B cell (primary cell): ENCODE results near the gene NR4A2.

Experiments
- CTCF ChIP-seq: fragments of 200-600 bp; IDR thresholded peaks from one replicate; pipeline ENCODE4 v1.8.0; 2022; ENCODE audit warnings: antibody characterized with exemption, mild to moderate bottlenecking
- EZH2 ChIP-seq: IDR thresholded peaks from 2 replicates; pipeline ENCODE4 v1.6.1; 2012; ENCODE audit warnings: borderline replicate concordance, low read depth, mild to moderate bottlenecking, moderate library complexity, low read length; ENCODE audit not compliant: insufficient read depth, poor library complexity, severe bottlenecking

DNA sequence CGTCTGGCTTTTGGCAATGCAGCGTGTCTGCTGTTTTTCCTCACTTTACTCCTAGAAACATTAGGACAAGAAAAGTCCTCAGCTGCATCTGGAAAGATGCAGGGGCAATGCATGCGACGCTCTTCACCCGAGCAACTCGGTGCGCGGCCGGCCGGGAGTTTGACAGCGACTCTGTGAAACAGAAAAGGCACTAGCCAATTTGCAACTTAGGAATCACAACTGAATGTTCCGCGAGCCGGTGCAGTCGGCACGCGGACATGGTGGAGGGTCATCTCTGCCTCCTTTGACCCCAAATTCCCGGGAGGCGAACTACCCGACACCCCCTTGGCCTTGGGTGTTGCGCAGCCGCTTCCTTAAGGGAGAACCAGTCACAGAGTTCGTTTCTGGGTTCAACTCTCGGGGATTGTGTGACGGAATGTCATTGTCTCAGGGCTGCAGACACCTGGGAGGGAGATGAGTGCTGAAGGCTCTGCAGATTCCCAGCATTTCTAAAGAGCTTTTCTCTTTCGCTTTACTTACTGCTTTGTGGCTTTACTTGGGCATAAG is 9.8 kb downstream of the NR4A2 start:
- TF ChIP-seq EZH2 (peak; percentile 64), CTCF (no peak)
